Astrocyte of the cerebellum (primary cell): ENCODE data around the gene PLPPR1.

Experiments used
- DNase-seq: peaks from one replicate; pipeline ENCODE4 v3.0.0-alpha.2; 2011; ENCODE audit warnings: low read depth
- H3K4me3 ChIP-seq: 2 replicates; pipeline ENCODE4 v1.5.1; 2011; ENCODE audit warnings: mild to moderate bottlenecking, low read depth, low read length, moderate library complexity
- in situ Hi-C: cut with HindIII; loops from 2 replicates; pipeline ENCODE4 v1.10.0; 2017; ENCODE audit warnings: low sequenced_read_pairs
- TF ChIP-seq, protein P1 (sequence below): IDR thresholded peaks from 2 replicates; pipeline ENCODE4 v1.5.1; 2012; ENCODE audit warnings: low read length, low read depth, moderate library complexity, mild to moderate bottlenecking; ENCODE audit errors: missing control alignments

The PLPPR1 gene

DNA sequence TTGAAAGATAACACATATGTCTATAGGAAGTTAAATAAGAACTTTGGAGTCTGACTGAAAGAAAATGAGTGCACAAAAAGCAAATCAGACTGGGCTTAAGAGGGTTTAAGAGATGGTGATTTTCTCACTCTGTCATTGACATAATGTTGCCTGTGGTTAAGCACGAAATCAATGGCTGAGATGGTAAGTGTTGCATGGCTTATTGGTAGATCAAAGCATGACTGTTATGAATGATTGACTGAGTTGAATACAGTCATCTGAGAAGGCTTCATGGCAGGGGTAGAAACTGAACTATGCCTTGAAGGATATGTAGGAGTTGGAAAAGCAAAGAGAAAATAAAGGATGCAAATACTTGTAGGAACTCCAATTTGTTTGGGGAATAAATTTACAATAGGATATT is 136.6 kb downstream of the PLPPR1 start:
- no peak for DNase-seq
- TF ChIP-seq, protein P1, sequence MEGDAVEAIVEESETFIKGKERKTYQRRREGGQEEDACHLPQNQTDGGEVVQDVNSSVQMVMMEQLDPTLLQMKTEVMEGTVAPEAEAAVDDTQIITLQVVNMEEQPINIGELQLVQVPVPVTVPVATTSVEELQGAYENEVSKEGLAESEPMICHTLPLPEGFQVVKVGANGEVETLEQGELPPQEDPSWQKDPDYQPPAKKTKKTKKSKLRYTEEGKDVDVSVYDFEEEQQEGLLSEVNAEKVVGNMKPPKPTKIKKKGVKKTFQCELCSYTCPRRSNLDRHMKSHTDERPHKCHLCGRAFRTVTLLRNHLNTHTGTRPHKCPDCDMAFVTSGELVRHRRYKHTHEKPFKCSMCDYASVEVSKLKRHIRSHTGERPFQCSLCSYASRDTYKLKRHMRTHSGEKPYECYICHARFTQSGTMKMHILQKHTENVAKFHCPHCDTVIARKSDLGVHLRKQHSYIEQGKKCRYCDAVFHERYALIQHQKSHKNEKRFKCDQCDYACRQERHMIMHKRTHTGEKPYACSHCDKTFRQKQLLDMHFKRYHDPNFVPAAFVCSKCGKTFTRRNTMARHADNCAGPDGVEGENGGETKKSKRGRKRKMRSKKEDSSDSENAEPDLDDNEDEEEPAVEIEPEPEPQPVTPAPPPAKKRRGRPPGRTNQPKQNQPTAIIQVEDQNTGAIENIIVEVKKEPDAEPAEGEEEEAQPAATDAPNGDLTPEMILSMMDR, result no peak
- H3K4me3 ChIP-seq, result no peak overlapping the region
- in situ Hi-C loops, result no loop called here

DNA sequence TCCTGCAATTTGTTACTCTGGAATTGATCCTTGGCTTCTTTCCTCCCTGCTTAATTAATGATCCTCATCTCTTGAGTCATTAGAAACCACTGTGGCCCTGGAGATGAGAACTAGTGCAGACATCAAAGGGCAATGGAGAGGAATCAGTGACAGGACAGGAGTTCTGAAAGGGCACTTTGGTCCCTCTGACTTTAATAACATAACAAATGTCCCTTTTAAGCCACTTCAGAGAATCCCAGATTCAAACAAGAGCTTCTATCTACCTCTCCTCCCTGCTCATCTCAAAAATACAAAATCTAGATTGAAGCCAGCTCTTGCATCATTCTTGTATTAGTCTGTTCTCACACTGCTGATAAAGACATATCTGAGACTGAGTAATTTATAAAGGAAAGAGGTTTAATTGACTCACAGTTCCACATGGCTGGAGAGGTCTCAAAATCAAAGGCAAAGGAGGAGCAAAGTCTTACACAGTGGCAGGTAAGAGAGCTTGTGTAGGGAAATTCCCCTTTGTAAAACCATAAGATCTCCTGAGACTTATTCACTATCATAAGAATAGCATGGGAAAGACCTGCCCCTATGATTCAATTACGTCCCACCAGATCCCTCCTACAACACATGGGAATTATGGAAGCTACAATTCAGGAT is 139.1 kb downstream of the PLPPR1 start:
- TF ChIP-seq, protein P1, result no peak
- no peak overlapping the region for H3K4me3 ChIP-seq
- no peak for DNase-seq
- in situ Hi-C loops, result no loop called here

DNA sequence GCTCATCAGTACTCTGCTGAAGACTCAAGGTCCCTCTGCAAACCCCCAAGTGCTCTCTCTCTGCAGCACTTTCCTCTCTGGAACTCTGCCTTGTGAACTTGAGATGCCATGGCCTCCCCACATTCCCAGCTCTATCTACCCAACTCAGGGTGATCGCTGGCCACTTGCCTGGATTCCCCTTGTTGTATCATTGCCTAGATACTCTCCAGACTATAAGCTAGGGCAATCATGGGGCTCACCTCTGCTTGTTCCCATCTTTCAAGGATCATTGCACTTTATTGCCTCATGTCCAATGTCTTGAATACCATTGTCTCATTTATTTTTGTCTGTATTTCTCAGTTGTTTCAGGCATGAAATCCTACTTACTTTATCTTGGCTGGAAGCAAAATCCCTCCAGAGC is 144.1 kb downstream of the PLPPR1 start:
- TF ChIP-seq, protein P1, result no peak

DNA sequence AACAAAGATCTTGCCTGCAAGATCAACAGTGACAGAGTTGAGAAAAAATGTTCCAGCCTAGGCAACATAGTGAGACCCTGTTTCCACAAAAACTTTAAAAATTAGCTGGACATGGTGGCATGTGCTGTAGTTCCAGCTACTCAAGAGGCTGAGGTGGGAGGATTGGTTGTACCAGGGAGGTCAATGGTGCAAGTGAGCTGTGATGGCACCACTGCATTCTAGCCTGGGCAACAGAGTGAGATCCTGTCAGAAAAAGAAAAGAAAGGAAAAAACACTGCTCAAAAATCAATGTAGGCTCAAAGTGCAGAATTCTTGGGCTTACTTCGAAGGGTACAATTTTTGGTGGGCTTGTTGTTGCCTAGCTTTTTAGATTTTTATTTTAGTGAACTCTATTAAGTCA is 145.4 kb downstream of the PLPPR1 start:
- DNase-seq, result no peak
- in situ Hi-C loops, result no loop called here
- H3K4me3 ChIP-seq, result no peak overlapping the region
- TF ChIP-seq, protein P1, result no peak

More for the DNA sequence above, 144.1 kb downstream of the PLPPR1 start:
- DNase-seq, result no peak
- H3K4me3 ChIP-seq, result no peak overlapping the region
- in situ Hi-C loops, result no loop called here

DNA sequence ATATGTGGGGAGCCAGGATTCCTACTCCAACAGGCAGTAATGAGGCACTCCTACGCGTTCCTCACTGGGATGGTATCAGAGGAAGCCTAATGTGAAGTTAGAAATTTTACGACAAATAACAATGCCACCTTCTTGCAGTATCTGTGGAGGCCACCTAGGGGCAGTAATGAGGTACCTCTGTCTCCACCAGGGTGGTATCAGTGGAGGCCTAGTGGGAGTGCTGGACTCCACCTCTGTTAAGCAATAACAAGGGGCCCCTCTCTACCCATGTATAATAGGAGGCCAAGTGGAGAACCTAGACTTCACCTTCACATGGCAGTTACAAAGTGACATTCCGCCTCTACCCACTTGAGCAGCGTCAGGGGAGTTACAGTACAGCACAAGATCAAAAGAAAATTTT is 147.9 kb downstream of the PLPPR1 start:
- DNase-seq, result no peak
- H3K4me3 ChIP-seq, result no peak overlapping the region
- TF ChIP-seq, protein P1, result no peak
- in situ Hi-C loops, result no loop called here

DNA sequence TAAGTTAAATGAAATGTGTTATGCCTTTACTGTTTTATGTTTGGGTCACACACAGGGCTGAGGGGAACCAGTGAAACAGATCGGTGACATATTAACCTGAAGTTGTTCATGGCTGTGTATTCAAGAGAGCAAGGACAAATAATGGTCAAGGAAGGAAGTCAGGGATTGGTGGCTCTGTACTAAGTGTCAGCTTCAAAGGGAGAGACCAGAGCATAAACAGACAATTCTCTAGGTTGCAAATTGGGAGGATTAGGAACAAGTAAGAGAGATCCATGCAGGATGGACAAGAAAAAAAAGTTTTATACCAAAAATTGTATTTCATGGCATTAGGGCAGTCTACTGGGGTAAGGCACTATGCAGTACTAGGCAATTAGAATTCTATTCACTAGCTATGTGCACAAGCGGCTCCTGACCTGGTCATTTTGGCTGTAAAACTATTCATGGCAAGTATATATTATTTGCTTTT is 156.3 kb downstream of the PLPPR1 start:
- in situ Hi-C loops, result no loop called here
- no peak overlapping the region for H3K4me3 ChIP-seq
- DNase-seq, result no peak
- TF ChIP-seq, protein P1, result no peak
